Stomach (tissue), 4 donors: ENCODE measurements around the gene THSD7B.

Experiments
- EP300 ChIP-seq: sonication (generic); formaldehyde crosslinking; IDR thresholded peaks from one replicate; pipeline ENCODE4 v1.6.1; 2017; ENCODE audit warnings: antibody characterized with exemption
- POLR2A ChIP-seq, 4 donors: fragments of 450-650 bp; IDR thresholded peaks; one replicate each; pipeline ENCODE4 v1.6.1; 2016; ENCODE audit warnings: antibody characterized with exemption in 4 of 4, control low read depth in 2 of 4, mild to moderate bottlenecking in 1 of 4, moderate library complexity in 1 of 4
- POLR2AphosphoS5 ChIP-seq, 3 donors: sonication (generic); formaldehyde crosslinking; IDR thresholded peaks; one replicate each; pipeline ENCODE4 v1.6.1; 2016; ENCODE audit warnings: antibody characterized with exemption in 3 of 3
- TF ChIP-seq, protein P1 (sequence below), 7 experiments: fragments of 450-650 bp in 4 of 7; fragments of 200-600 bp in 3 of 7; sonication (generic) in 3 of 7; IDR thresholded peaks; one replicate each; pipeline ENCODE4 v1.5.1; 2016 to 2019; ENCODE audit warnings: antibody characterized with exemption in 7 of 7, control low read depth in 2 of 7, mild to moderate bottlenecking in 1 of 7

GRCh38 chr2:137091704-137092103 lies 326.4 kb downstream of the THSD7B start:
- TF ChIP-seq, protein P1, sequence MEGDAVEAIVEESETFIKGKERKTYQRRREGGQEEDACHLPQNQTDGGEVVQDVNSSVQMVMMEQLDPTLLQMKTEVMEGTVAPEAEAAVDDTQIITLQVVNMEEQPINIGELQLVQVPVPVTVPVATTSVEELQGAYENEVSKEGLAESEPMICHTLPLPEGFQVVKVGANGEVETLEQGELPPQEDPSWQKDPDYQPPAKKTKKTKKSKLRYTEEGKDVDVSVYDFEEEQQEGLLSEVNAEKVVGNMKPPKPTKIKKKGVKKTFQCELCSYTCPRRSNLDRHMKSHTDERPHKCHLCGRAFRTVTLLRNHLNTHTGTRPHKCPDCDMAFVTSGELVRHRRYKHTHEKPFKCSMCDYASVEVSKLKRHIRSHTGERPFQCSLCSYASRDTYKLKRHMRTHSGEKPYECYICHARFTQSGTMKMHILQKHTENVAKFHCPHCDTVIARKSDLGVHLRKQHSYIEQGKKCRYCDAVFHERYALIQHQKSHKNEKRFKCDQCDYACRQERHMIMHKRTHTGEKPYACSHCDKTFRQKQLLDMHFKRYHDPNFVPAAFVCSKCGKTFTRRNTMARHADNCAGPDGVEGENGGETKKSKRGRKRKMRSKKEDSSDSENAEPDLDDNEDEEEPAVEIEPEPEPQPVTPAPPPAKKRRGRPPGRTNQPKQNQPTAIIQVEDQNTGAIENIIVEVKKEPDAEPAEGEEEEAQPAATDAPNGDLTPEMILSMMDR (IDR thresholded peaks at IDR 0.05) = no peak
- no peak for TF ChIP-seq POLR2A (IDR thresholded peaks at IDR 0.05)
- no peak for TF ChIP-seq EP300
- TF ChIP-seq POLR2AphosphoS5 (IDR thresholded peaks at IDR 0.05) = no peak
